Stimulated activated CD4-positive, alpha-beta T cell treated with anti-CD3 and anti-CD28 coated beads, Interleukin-12 subunit alpha, Interleukin-12 subunit beta, amount 100 ng/mL, for 48 hours (primary cell): ENCODE data around the gene C6orf89.
"Not testable (repeated sequence)": the region's sequence is repeated elsewhere in the genome, so short reads cannot be mapped to it uniquely, and the experiment has no call there.

ENCODE experiments used
- DNase-seq, 3 donors: peaks; one replicate each; pipeline ENCODE4 v3.0.0-alpha.2; 2020; ENCODE audit warnings: low read depth in 2 of 3, low spot score in 1 of 3

The C6orf89 gene

GRCh38 chr6:36886950-36887618 lies 1.3 kb downstream of the C6orf89 start:
- no peak for DNase-seq

- no peak for DNase-seq
These were observed 2.4 kb downstream of the C6orf89 start for GRCh38 chr6:36888115-36888643.

- no peak for DNase-seq
These were observed 3.1 kb downstream of the C6orf89 start for GRCh38 chr6:36888654-36889481.

- DNase-seq = no peak
These were observed 4.4 kb downstream of the C6orf89 start for GRCh38 chr6:36890112-36890663.

GRCh38 chr6:36891153-36891552 lies 5.4 kb downstream of the C6orf89 start:
- not testable (repeated sequence) for DNase-seq

GRCh38 chr6:36893976-36894932 lies 8.5 kb downstream of the C6orf89 start:
- DNase-seq = no peak

GRCh38 chr6:36897609-36898008 lies 11.9 kb downstream of the C6orf89 start:
- DNase-seq = no peak

- no peak for DNase-seq
These were observed 18.4 kb downstream of the C6orf89 start for GRCh38 chr6:36904114-36904513.

GRCh38 chr6:36904851-36905393 lies 19.2 kb downstream of the C6orf89 start:
- DNase-seq = no peak

GRCh38 chr6:36906539-36907325 lies 21.0 kb downstream of the C6orf89 start:
- DNase-seq = no peak

GRCh38 chr6:36907781-36908180 lies 22.0 kb downstream of the C6orf89 start:
- no peak for DNase-seq

GRCh38 chr6:36908747-36909146 lies 23.0 kb downstream of the C6orf89 start:
- no peak for DNase-seq

GRCh38 chr6:36912030-36912454 lies 26.3 kb downstream of the C6orf89 start:
- DNase-seq = peak; percentile 22 to 36 (median 26)

- peak; percentile 47 to 55 (median 51) for DNase-seq
These were observed 26.8 kb downstream of the C6orf89 start for GRCh38 chr6:36912586-36912985.

- no peak for DNase-seq
These were observed 27.3 kb downstream of the C6orf89 start for GRCh38 chr6:36913082-36913481.

- no peak for DNase-seq
These were observed 28.6 kb downstream of the C6orf89 start for GRCh38 chr6:36914227-36914794.

- no peak for DNase-seq
These were observed 29.8 kb downstream of the C6orf89 start for GRCh38 chr6:36915599-36915998.

GRCh38 chr6:36916126-36916525 lies 30.4 kb downstream of the C6orf89 start:
- DNase-seq = no peak

GRCh38 chr6:36917541-36918193 lies 31.9 kb downstream of the C6orf89 start:
- DNase-seq = no peak
